Ovary (tissue), 9 donors: ENCODE results near the gene CSTF1. TPM values are rescaled to one million over a fixed set of nuclear protein-coding genes. Genes with fewer than 3 reads are reported as not detected.

Experiments
- DNase-seq, 5 donors: peaks; one replicate each; pipeline ENCODE4 v3.0.0-alpha.2; 2019 to 2020
- H3K27ac ChIP-seq, 2 donors: fragments of 200-600 bp; one replicate each; pipeline versions ENCODE4 v1.5.1 to v1.8.0; 2019 to 2022
- H3K27me3 ChIP-seq: fragments of 200-600 bp; one replicate; pipeline ENCODE4 v1.8.0; 2022
- H3K36me3 ChIP-seq: fragments of 200-600 bp; sonication (generic); one replicate; pipeline ENCODE4 v1.5.1; 2019
- H3K4me1 ChIP-seq: one replicate; pipeline ENCODE4 v1.8.1; 2013; ENCODE audit warnings: mild to moderate bottlenecking, moderate library complexity; ENCODE audit not compliant: insufficient read depth
- H3K4me3 ChIP-seq: fragments of 200-600 bp; sonication (generic); one replicate; pipeline ENCODE4 v1.5.1; 2017
- H3K9me3 ChIP-seq, 2 donors: fragments of 200-600 bp in 1 of 2; sonication (generic) in 1 of 2; one replicate each; pipeline versions ENCODE4 v1.5.1 to v1.8.1; 2013 to 2019; ENCODE audit warnings: mild to moderate bottlenecking in 1 of 2, moderate library complexity in 1 of 2
- CTCF ChIP-seq, 3 donors: fragments of 450-650 bp in 2 of 3; fragments of 200-600 bp in 1 of 3; IDR thresholded peaks; one replicate each; pipeline versions ENCODE4 v1.5.1 to v1.8.0; 2016 to 2022; ENCODE audit warnings: antibody characterized with exemption in 3 of 3, mild to moderate bottlenecking in 1 of 3
- EP300 ChIP-seq: sonication (generic); formaldehyde crosslinking; IDR thresholded peaks from one replicate; pipeline ENCODE4 v1.6.1; 2017; ENCODE audit warnings: antibody characterized with exemption
- POLR2A ChIP-seq: fragments of 450-650 bp; IDR thresholded peaks from one replicate; pipeline ENCODE4 v1.6.1; 2017; ENCODE audit warnings: antibody characterized with exemption, mild to moderate bottlenecking, moderate library complexity
- WGBS, 3 donors: extraction: QIAGEN DNeasy Blood & Tissue Kit in 1 of 3; methylation state at CpG; one replicate each; pipeline versions ENCODE4 v1.1.5 to v1.1.7; 2013 to 2017; 5-methylcytosine and 5-hydroxymethylcytosine counted together
- intact Hi-C, 4 donors: fragments of 100-400 bp; cut with DNase I; formaldehyde crosslinking; loops; one replicate each; pipeline versions ENCODE4 v1.11.0 to v1.15.1; 2022 to 2023
- polyA plus RNA-seq, 2 donors: library from polyadenylated mRNA; stranded (reverse); fragments of 200-250 nt in 1 of 2; fragments of 350-450 nt in 1 of 2; fragmentation: Illumina TruSeq in 1 of 2; extraction: RNeasy Lipid Tissue Mini Kit (QIAGEN cat#74804) in 1 of 2; gene quantifications; one replicate each; pipeline ENCODE4 v1.2.3, GENCODE V29; 2013 to 2014
- total RNA-seq, 7 donors: library from RNA; depleted of rRNA in 2 of 7; stranded (reverse); fragments of >200 nt in 2 of 7; fragmentation: NEBNext Ultra II Directional in 3 of 7; extraction: Animal tissue kit (Norgen Biotek cat#: 25700) in 3 of 7; gene quantifications; one replicate each; pipeline versions ENCODE4 v1.1.0 to v1.2.4, GENCODE V29; 2016 to 2023
- donor health status: DM: no; HTN: no; CAD: no; lungs with moderate emphysema.
- donor health status: DM: no; HTN: no; CAD: no.
- donor health status: Bipolar disorder and iron deficiency.
- donor health status: DM: yes; HTN: yes; CAD: no.
- donor health status: DM: no; HTN: no; CAD: no.
- donor health status: DM: yes; HTN: yes; CAD: no.

Gene CSTF1
- total and polyA plus RNA-seq, 9 donors: 15.5 to 41.5 (median 31.8) TPM

GRCh38 chr20:56372850-56373249 lies 19.6 kb upstream of the CSTF1 start:
- 69 to 79% (median 72%) methylated on average over 1 of the region's 1 CpG for WGBS, 3 donors
- Histone ChIP-seq H3K36me3 (no peaks in the 10 kb centered on the region), H3K9me3 (no peaks in the 10 kb centered on the region), H3K4me1 (peaks cover 4% of the 10 kb centered on the region), H3K4me3 (no peak overlapping the region), H3K27ac (no peak overlapping the region), H3K27me3 (no peaks in the 10 kb centered on the region)
- TF ChIP-seq EP300: no peak
- TF ChIP-seq POLR2A: no peak
- intact Hi-C loops: no loop called here
- no peak for DNase-seq

- no peak for DNase-seq
- Histone ChIP-seq H3K27ac (no peak overlapping the region), H3K4me3 (no peak overlapping the region), H3K27me3 (no peaks in the 10 kb centered on the region), H3K36me3 (no peaks in the 10 kb centered on the region), H3K9me3 (no peaks in the 10 kb centered on the region), H3K4me1 (peaks cover 1% of the 10 kb centered on the region)
- 13 to 38% (median 15%) methylated on average over 1 of the region's 1 CpG for WGBS, 3 donors
- TF ChIP-seq EP300 (no peak), POLR2A (no peak), CTCF (IDR thresholded peaks at IDR 0.05) (no peak)
- intact Hi-C loops: no loop called here
Measured at GRCh38 chr20:56373942-56374341, 18.5 kb upstream of the CSTF1 start.

- TF ChIP-seq EP300: no peak
- no peak for TF ChIP-seq CTCF (IDR thresholded peaks at IDR 0.05)
- TF ChIP-seq POLR2A: no peak
- intact Hi-C loops: no loop called here
- 86 to 90% (median 90%) methylated on average over 2 of the region's 2 CpGs for WGBS, 3 donors
Measured at GRCh38 chr20:56376331-56376730, 16.1 kb upstream of the CSTF1 start.

GRCh38 chr20:56378386-56378785 lies 14.1 kb upstream of the CSTF1 start:
- Histone ChIP-seq H3K27me3 (no peaks in the 10 kb centered on the region), H3K36me3 (no peaks in the 10 kb centered on the region), H3K9me3 (no peaks in the 10 kb centered on the region), H3K27ac (no peak overlapping the region), H3K4me1 (peaks cover 4% of the 10 kb centered on the region), H3K4me3 (no peak overlapping the region)
- TF ChIP-seq CTCF (IDR thresholded peaks at IDR 0.05) (no peak), POLR2A (no peak), EP300 (no peak)
- no peak for DNase-seq
- intact Hi-C loops: no loop called here
- WGBS, 3 donors: 91 to 97% (median 93%) methylated on average over 3 of the region's 3 CpGs

More at GRCh38 chr20:56376331-56376730, 16.1 kb upstream of the CSTF1 start:
- no peaks in the 10 kb centered on the region for H3K27me3 ChIP-seq
- H3K4me1 ChIP-seq: peaks cover 1% of the 10 kb centered on the region
- H3K4me3 ChIP-seq: no peak overlapping the region
- H3K9me3 ChIP-seq: no peaks in the 10 kb centered on the region
- no peak for DNase-seq
- no peak overlapping the region for H3K27ac ChIP-seq
- no peaks in the 10 kb centered on the region for H3K36me3 ChIP-seq

GRCh38 chr20:56380375-56380774 lies 12.1 kb upstream of the CSTF1 start:
- DNase-seq: no peak
- H3K27ac ChIP-seq: no peak overlapping the region
- TF ChIP-seq CTCF (IDR thresholded peaks at IDR 0.05) (no peak), EP300 (no peak), POLR2A (no peak)
- H3K4me3 ChIP-seq: no peak overlapping the region
- H3K4me1 ChIP-seq: peaks cover 2% of the 10 kb centered on the region
- no peaks in the 10 kb centered on the region for H3K27me3 ChIP-seq
- H3K36me3 ChIP-seq: no peaks in the 10 kb centered on the region
- intact Hi-C loops: no loop called here
- WGBS, 3 donors: 2 to 7% (median 5%) methylated on average over 1 of the region's 1 CpG
- H3K9me3 ChIP-seq: no peaks in the 10 kb centered on the region
